ENCODE data around the gene ACSL6. TPM values are rescaled to one million over a fixed set of nuclear protein-coding genes. Genes with fewer than 3 reads are reported as not detected.

The ACSL6 gene, protein sequence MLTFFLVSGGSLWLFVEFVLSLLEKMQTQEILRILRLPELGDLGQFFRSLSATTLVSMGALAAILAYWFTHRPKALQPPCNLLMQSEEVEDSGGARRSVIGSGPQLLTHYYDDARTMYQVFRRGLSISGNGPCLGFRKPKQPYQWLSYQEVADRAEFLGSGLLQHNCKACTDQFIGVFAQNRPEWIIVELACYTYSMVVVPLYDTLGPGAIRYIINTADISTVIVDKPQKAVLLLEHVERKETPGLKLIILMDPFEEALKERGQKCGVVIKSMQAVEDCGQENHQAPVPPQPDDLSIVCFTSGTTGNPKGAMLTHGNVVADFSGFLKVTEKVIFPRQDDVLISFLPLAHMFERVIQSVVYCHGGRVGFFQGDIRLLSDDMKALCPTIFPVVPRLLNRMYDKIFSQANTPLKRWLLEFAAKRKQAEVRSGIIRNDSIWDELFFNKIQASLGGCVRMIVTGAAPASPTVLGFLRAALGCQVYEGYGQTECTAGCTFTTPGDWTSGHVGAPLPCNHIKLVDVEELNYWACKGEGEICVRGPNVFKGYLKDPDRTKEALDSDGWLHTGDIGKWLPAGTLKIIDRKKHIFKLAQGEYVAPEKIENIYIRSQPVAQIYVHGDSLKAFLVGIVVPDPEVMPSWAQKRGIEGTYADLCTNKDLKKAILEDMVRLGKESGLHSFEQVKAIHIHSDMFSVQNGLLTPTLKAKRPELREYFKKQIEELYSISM
- total RNA-seq (0.62 TPM in 1 of 2 replicates, not detected in the other), polyA plus RNA-seq (0.03 and 0.72 TPM in 2 replicates), polyA minus RNA-seq (0.86 TPM in 1 of 2 replicates, not detected in the other)
- 0.12 TPM for total RNA-seq (2013)

GRCh38 chr5:132011622-132012343 lies at the start of gene ACSL6:
Gene ACSL6 (minus strand): TSS chr5:132011658. CDS start chr5:132011553, 105 bp downstream.
- peaks cover 64% of the 10 kb centered on the region for H3K27me3 Mint-ChIP-seq
- H4K20me1 ChIP-seq (ENCODE audit: control insufficient read depth, insufficient read depth, low read length, poor library complexity, severe bottlenecking): no peaks in the 10 kb centered on the region
- H3K27me3 ChIP-seq (replicated peaks in 1 of 4; ENCODE audit: control extremely low read depth in 1 of 4, control insufficient read depth in 3 of 4, insufficient read depth in 4 of 4, low read length in 3 of 4): peaks cover 0 to 52% (median 18%) of the 10 kb centered on the region in 4 experiments
- H3K9me3 ChIP-seq (ENCODE audit: control extremely low read depth in 1 of 3, control insufficient read depth in 2 of 3, insufficient read depth in 1 of 3, low read length in 2 of 3): peaks cover 0 to 9% (median 0%) of the 10 kb centered on the region in 3 donors
- H3K4me1 ChIP-seq (ENCODE audit: control insufficient read depth in 2 of 2, insufficient read depth in 2 of 2, low read length in 2 of 2): peaks cover 12% of the 10 kb centered on the region in 2 donors
- ChIA-PET CTCF (interaction anchor here (1.0 to 7.6 kb wide), 2 partner anchors 52 to 421 kb away, joined by 3 to 405 read pairs; no protein-coding TSS in a partner anchor), POLR2A (no interaction called here)
- 5% methylated on average over 61 of the region's 63 CpGs for WGBS (ENCODE audit: insufficient coverage)
- H3K4me1 Mint-ChIP-seq: peaks cover 14% of the 10 kb centered on the region
- no peaks in the 10 kb centered on the region for H3K79me2 ChIP-seq (ENCODE audit: control insufficient read depth, insufficient read depth, low read length)
- intact Hi-C loops (cut with micrococcal nuclease): no loop called here
- ATAC-seq (ENCODE audit: low read depth) (peak; percentile 72), DNase-seq (peak; percentile 57)
- peak within 1 kb of the TSS in 4 of 5 experiments; percentile 27 to 63 (median 54) for H3K4me3 ChIP-seq (ENCODE audit: control extremely low read depth in 1 of 5, extremely low read depth in 1 of 5, insufficient read depth in 1 of 5, low read depth in 2 of 5, low read length in 4 of 5)
- H3K9me3 Mint-ChIP-seq (ENCODE audit: insufficient read depth): no peaks in the 10 kb centered on the region
- peak within 1 kb of the TSS; percentile 65 for H3K9ac ChIP-seq (ENCODE audit: low read length)
- peak; percentile 36 for TF ChIP-seq EZH2 (IDR thresholded peaks at IDR 0.05; ENCODE audit: borderline replicate concordance, insufficient read depth, low read depth, low read length, poor library complexity, severe bottlenecking)
- TF ChIP-seq CTCF (IDR thresholded peaks at IDR 0.05): no peak
- H3K27ac Mint-ChIP-seq: no peak within 1 kb of the TSS
- no peak within 1 kb of the TSS for H3K27ac ChIP-seq (ENCODE audit: low read length in 2 of 2)
- no peaks in the 10 kb centered on the region for H3K36me3 ChIP-seq (replicated peaks in 1 of 2; ENCODE audit: control extremely low read depth in 1 of 2, control insufficient read depth in 1 of 2, extremely low read depth in 1 of 2, insufficient read depth in 2 of 2, low read length in 1 of 2)
- peak within 1 kb of the TSS; percentile 83 for H3K4me3 Mint-ChIP-seq
- H3K4me2 ChIP-seq (replicated peaks; ENCODE audit: low read depth, low read length, poor library complexity, severe bottlenecking): peak within 1 kb of the TSS; percentile 96
- peak within 1 kb of the TSS; percentile 60 for H2AFZ ChIP-seq (ENCODE audit: insufficient read depth, low read depth, low read length, poor library complexity, severe bottlenecking)
